NCI-H2171 treated with DMSO at 0.1 percent for 48 hours (cell line): ENCODE measurements around the gene APBB2.
"Not testable (repeated sequence)": the region's sequence is repeated elsewhere in the genome, so short reads cannot be mapped to it uniquely, and the experiment has no call there.

Experiments used
- DNase-seq: peaks from one replicate; lab custom pipeline; 2025; lab: John Stamatoyannopoulos, UW

APBB2 gene

GRCh38 chr4:40934676-40935075 lies 279.7 kb downstream of the APBB2 start:
- no peak for DNase-seq

- no peak for DNase-seq
Observed at GRCh38 chr4:40933272-40934053, 280.9 kb downstream of the APBB2 start.

- DNase-seq: no peak
Observed at GRCh38 chr4:40931841-40932240, 282.5 kb downstream of the APBB2 start.

GRCh38 chr4:40931238-40931637 lies 283.1 kb downstream of the APBB2 start:
- DNase-seq: no peak

GRCh38 chr4:40927074-40927473 lies 287.3 kb downstream of the APBB2 start:
- DNase-seq: no peak

GRCh38 chr4:40924793-40925117 lies 289.6 kb downstream of the APBB2 start:
- no peak for DNase-seq

GRCh38 chr4:40924096-40924792 lies 290.1 kb downstream of the APBB2 start:
- peak; percentile 37 for DNase-seq

GRCh38 chr4:40923316-40924095 lies 290.8 kb downstream of the APBB2 start:
- DNase-seq: no peak

GRCh38 chr4:40919976-40920375 lies 294.4 kb downstream of the APBB2 start:
- not testable (repeated sequence) for DNase-seq

- DNase-seq: no peak
Observed at GRCh38 chr4:40918330-40918729, 296.0 kb downstream of the APBB2 start.

- DNase-seq: no peak
Observed at GRCh38 chr4:40916880-40917279, 297.5 kb downstream of the APBB2 start.

GRCh38 chr4:40916218-40916555 lies 298.2 kb downstream of the APBB2 start:
- no peak for DNase-seq

GRCh38 chr4:40915318-40916217 lies 298.8 kb downstream of the APBB2 start:
- no peak for DNase-seq

GRCh38 chr4:40912460-40913184 lies 301.7 kb downstream of the APBB2 start:
- DNase-seq: no peak

GRCh38 chr4:40910706-40911105 lies 303.6 kb downstream of the APBB2 start:
- DNase-seq: no peak

- DNase-seq: no peak
Observed at GRCh38 chr4:40909363-40909876, 304.9 kb downstream of the APBB2 start.

GRCh38 chr4:40908702-40909362 lies 305.5 kb downstream of the APBB2 start:
- DNase-seq: peak; percentile 40

- no peak for DNase-seq
Observed at GRCh38 chr4:40908297-40908696, 306.0 kb downstream of the APBB2 start.

- DNase-seq: no peak
Observed at GRCh38 chr4:40905414-40905813, 308.9 kb downstream of the APBB2 start.

GRCh38 chr4:40900531-40900930 lies 313.8 kb downstream of the APBB2 start:
- DNase-seq: not testable (repeated sequence)
